Esophagus mucosa (tissue), 1 donor: Measurements from ENCODE around the gene SLC25A28. TPM values are rescaled to one million over a fixed set of nuclear protein-coding genes. Genes with fewer than 3 reads are reported as not detected.
A peak's percentile ranks its signal among the peaks of the same experiment; 100 is the strongest.
"Not testable (repeated sequence)": the region's sequence is repeated elsewhere in the genome, so short reads cannot be mapped to it uniquely, and the experiment has no call there.

Source experiments
- ATAC-seq: fragments of 200-7000 bp; cut with Tn5 transposase; one replicate; pipeline ENCODE4 v1.9.1; 2020
- total RNA-seq: library from RNA; stranded (reverse); gene quantifications from one replicate; pipeline ENCODE4 v1.2.4, GENCODE V29; 2023
- donor health status: DM: yes; HTN: yes; CAD: no.

Gene SLC25A28
- total RNA-seq, 1 donor from 2014 or later = 35.8 TPM

GRCh38 chr10:99628923-99629624 is 8.8 kb upstream of the SLC25A28 start:
- peak; percentile 51 for ATAC-seq

- ATAC-seq = not testable (repeated sequence)
Measured at GRCh38 chr10:99625124-99625523, 4.9 kb upstream of the SLC25A28 start.

GRCh38 chr10:99623919-99624318 is 3.7 kb upstream of the SLC25A28 start:
- no peak for ATAC-seq

- peak; percentile 41 for ATAC-seq
Measured at GRCh38 chr10:99621454-99622251, 1.4 kb upstream of the SLC25A28 start.

GRCh38 chr10:99620711-99621453 is 643 bp upstream of the SLC25A28 start:
- ATAC-seq = peak; percentile 91

GRCh38 chr10:99619090-99619800 is 994 bp downstream of the SLC25A28 start:
- no peak for ATAC-seq

- no peak for ATAC-seq
Measured at GRCh38 chr10:99617696-99618095, 2.5 kb downstream of the SLC25A28 start.

- ATAC-seq = no peak
Measured at GRCh38 chr10:99615426-99615825, 4.8 kb downstream of the SLC25A28 start.

GRCh38 chr10:99612167-99612831 is 7.9 kb downstream of the SLC25A28 start:
- ATAC-seq = peak; percentile 72

GRCh38 chr10:99611326-99611725 is 8.9 kb downstream of the SLC25A28 start:
- ATAC-seq = no peak

- ATAC-seq = no peak
Measured at GRCh38 chr10:99610221-99610620, 10.0 kb downstream of the SLC25A28 start.

- no peak for ATAC-seq
Measured at GRCh38 chr10:99609186-99609585, 11.1 kb downstream of the SLC25A28 start.

- no peak for ATAC-seq
Measured at GRCh38 chr10:99605351-99605750, 14.9 kb downstream of the SLC25A28 start.

GRCh38 chr10:99604862-99605261 is 15.4 kb downstream of the SLC25A28 start:
- ATAC-seq = no peak

GRCh38 chr10:99598781-99599509 is 21.3 kb downstream of the SLC25A28 start:
- ATAC-seq = peak; percentile 51

GRCh38 chr10:99598011-99598410 is 22.2 kb downstream of the SLC25A28 start:
- no peak for ATAC-seq

GRCh38 chr10:99596708-99597107 is 23.5 kb downstream of the SLC25A28 start:
- ATAC-seq = not testable (repeated sequence)

GRCh38 chr10:99595770-99596465 is 24.3 kb downstream of the SLC25A28 start:
- peak; percentile 88 for ATAC-seq

- ATAC-seq = peak; percentile 66
Measured at GRCh38 chr10:99595236-99595635, 25.0 kb downstream of the SLC25A28 start.

GRCh38 chr10:99593312-99593711 is 26.9 kb downstream of the SLC25A28 start:
- no peak for ATAC-seq

GRCh38 chr10:99590799-99591198 is 29.4 kb downstream of the SLC25A28 start:
- ATAC-seq = no peak
